ENCODE data around the gene SAXO2. TPM values are rescaled to one million over a fixed set of nuclear protein-coding genes. Genes with fewer than 3 reads are reported as not detected.
"Not testable (repeated sequence)": the region's sequence is repeated elsewhere in the genome, so short reads cannot be mapped to it uniquely, and the experiment has no call there.

SAXO2 gene
- polyA plus RNA-seq, 3 donors, result 5.4 to 6.1 (median 5.5) TPM

DNA sequence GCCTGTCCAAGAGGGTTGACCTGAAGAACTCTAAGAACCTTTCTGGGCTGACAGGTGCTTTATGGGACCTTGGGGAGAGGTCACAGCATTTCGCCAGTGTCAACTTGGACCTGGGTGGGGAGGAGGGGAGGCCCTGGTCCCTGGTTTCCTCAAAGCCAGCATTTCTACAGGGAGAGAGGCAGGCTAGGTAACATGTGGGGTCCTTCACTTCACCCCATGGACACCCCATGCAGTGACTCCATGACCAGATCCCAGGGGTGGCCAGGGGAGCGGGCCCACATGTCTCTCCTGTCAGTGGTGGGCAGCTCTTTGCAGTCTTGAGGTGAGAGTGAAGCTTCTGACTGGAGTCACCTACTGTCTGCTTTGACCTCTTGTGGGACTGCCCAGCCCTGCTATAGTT lies 50.8 kb downstream of the SAXO2 start:
- DNase-seq (ENCODE audit: low read depth in 3 of 3, low spot score in 2 of 3), result no peak

- DNase-seq (ENCODE audit: low read depth in 3 of 3, low spot score in 2 of 3), result not testable (repeated sequence)
Measured at GRCh38 chr15:82313951-82314768, 51.5 kb downstream of the SAXO2 start.

DNA sequence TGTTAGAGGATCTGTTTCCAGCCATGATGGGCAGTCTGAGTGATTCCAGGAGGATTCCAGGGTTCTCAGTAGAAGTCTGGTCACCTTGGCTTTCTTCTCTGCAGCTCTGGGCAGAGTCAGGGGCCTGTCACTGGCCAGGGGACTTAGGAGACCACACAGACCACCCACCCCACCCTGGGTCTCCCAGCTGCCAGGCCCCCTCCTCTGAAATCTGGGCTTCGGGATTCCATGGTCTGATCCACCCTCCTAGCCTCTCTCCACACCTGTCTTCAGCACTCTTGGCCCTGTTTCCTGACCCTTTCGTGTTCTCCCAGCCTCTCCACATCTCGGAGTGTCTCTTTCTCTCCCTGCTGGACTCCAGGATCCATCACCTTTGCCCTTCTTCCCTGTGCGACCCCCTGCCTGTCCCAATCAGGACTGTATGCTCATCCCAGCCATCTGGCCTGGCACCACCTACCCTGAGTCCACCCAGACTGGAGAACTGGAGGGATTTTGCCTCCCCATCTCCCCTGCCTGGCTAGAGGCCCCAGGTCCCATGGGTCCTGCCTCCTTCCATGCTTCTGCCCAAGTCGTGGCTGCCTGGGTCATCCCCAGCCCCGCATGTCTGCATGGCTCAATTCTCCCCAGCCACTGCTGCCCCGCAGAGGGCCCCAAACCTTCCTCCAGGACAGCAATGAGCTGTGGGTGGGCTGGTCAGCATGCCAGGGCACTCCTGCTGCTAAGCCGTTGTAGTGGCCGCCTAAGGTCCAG lies 52.3 kb downstream of the SAXO2 start:
- no peak for DNase-seq (ENCODE audit: low read depth in 3 of 3, low spot score in 2 of 3)

GRCh38 chr15:82315519-82316246 lies 53.1 kb downstream of the SAXO2 start:
- DNase-seq (ENCODE audit: low read depth in 3 of 3, low spot score in 2 of 3), result no peak

GRCh38 chr15:82316247-82317090 lies 53.9 kb downstream of the SAXO2 start:
- DNase-seq (ENCODE audit: low read depth in 3 of 3, low spot score in 2 of 3), result not testable (repeated sequence)

- DNase-seq (ENCODE audit: low read depth in 3 of 3, low spot score in 2 of 3), result no peak
Measured at GRCh38 chr15:82317091-82317489, 54.5 kb downstream of the SAXO2 start.

GRCh38 chr15:82317516-82317915 lies 54.9 kb downstream of the SAXO2 start:
- not testable (repeated sequence) for DNase-seq (ENCODE audit: low read depth in 3 of 3, low spot score in 2 of 3)

- not testable (repeated sequence) for DNase-seq (ENCODE audit: low read depth in 3 of 3, low spot score in 2 of 3)
Measured at GRCh38 chr15:82318281-82318680, 55.7 kb downstream of the SAXO2 start.

- DNase-seq (ENCODE audit: low read depth in 3 of 3, low spot score in 2 of 3), result not testable (repeated sequence)
Measured at GRCh38 chr15:82319522-82320278, 57.1 kb downstream of the SAXO2 start.

DNA sequence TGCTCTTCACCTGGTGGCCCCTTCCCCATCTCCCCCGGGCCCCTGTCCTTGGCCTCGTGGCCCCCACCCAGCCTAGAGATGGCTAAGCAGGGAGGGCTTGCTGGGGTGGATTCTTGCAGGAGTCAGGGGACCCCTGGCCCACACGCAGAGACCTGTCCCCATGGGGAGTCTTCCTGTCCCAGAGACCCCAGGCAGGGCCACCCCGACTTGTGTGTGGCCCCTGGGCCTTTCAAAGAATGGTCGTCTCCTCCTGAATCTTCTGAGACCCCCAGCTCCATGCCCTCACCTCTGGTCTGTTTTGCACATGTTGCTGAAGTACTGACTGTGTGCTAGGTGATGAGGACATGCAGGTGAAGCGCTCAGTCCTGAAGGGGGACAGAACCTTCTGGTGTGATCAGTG lies 58.2 kb downstream of the SAXO2 start:
- DNase-seq (ENCODE audit: low read depth in 3 of 3, low spot score in 2 of 3), result not testable (repeated sequence)

GRCh38 chr15:82322488-82322887 lies 59.9 kb downstream of the SAXO2 start:
- DNase-seq (ENCODE audit: low read depth in 3 of 3, low spot score in 2 of 3), result not testable (repeated sequence)

- DNase-seq (ENCODE audit: low read depth in 3 of 3, low spot score in 2 of 3), result not testable (repeated sequence)
Measured at GRCh38 chr15:82324831-82325230, 62.2 kb downstream of the SAXO2 start.

- DNase-seq (ENCODE audit: low read depth in 3 of 3, low spot score in 2 of 3), result not testable (repeated sequence)
Measured at GRCh38 chr15:82325646-82326045, 63.0 kb downstream of the SAXO2 start.

- DNase-seq (ENCODE audit: low read depth in 3 of 3, low spot score in 2 of 3), result not testable (repeated sequence)
Measured at GRCh38 chr15:82326896-82327295, 64.3 kb downstream of the SAXO2 start.

DNA sequence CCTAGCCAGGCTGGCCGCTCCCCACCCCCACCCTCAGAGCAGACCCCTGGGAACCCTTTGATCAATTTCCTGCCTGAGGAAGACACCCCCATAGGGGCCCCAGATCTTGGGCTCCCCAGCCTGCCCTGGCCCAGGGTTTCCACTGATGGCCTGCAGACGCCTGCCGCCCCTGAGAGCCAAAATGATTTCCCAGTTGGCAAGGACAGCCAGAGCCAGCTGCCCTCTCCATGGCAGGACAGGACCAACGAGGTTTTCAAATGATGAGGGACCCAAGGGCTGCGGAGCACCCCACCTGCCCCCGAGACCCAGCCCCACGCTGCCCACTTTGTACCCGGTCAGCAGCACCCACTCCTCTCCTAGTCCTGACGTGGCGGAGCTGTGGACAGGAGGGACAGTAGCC lies 64.8 kb downstream of the SAXO2 start:
- DNase-seq (ENCODE audit: low read depth in 3 of 3, low spot score in 2 of 3), result not testable (repeated sequence)

GRCh38 chr15:82329039-82329438 lies 66.4 kb downstream of the SAXO2 start:
- not testable (repeated sequence) for DNase-seq (ENCODE audit: low read depth in 3 of 3, low spot score in 2 of 3)

GRCh38 chr15:82330921-82331320 lies 68.3 kb downstream of the SAXO2 start:
- not testable (repeated sequence) for DNase-seq (ENCODE audit: low read depth in 3 of 3, low spot score in 2 of 3)

DNA sequence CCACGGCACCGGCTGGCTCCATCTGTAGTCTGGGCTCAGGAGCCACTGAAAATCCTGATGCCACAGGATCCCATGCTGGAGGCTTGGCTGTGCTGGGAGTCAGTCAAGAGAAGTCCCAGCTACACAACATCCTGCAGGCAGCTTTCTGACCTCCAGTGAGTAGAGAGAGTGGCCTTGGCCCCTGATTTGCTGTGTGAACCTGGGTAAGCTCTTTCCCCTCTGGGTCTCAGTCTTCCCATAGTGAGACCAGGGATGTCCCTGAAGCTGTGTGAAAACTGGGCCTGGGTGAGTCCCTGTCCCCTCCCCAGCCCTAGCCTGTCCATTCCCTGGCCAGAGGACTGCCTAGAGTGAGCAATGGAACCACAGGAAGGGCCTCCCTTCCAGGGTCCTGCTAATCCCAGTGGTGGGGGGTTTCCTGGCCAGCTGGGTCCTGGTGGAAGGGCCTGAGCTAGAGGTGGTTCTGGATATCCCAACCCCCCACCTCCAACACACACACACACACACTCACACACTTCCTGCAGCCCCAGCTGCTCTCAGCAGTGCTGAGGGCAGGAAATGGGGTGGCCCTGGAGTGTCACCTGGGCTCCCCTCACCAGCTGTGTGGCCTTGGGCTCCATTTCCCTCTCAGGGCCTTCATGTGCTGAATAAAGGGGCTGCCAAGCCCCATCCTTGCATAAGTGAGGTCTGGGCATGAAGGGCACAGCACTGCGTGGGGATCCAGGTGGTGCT lies 69.1 kb downstream of the SAXO2 start:
- DNase-seq (ENCODE audit: low read depth in 3 of 3, low spot score in 2 of 3), result not testable (repeated sequence)
